DMS53 treated with DMSO at 0.1 percent for 48 hours (cell line): ENCODE results near the gene RNF43.
"Not testable (repeated sequence)": the region's sequence is repeated elsewhere in the genome, so short reads cannot be mapped to it uniquely, and the experiment has no call there.

ENCODE experiments used
- DNase-seq: peaks from one replicate; lab custom pipeline; 2025; ENCODE audit not compliant: unreplicated experiment; lab: John Stamatoyannopoulos, UW

RNF43 gene

GRCh38 chr17:58410714-58411407 lies 6.5 kb downstream of the RNF43 start:
- DNase-seq: no peak

GRCh38 chr17:58409432-58409831 lies 7.9 kb downstream of the RNF43 start:
- DNase-seq: no peak

- DNase-seq: no peak
Observed at GRCh38 chr17:58403311-58403710, 14.0 kb downstream of the RNF43 start.

GRCh38 chr17:58402679-58403078 lies 14.7 kb downstream of the RNF43 start:
- no peak for DNase-seq

- no peak for DNase-seq
Observed at GRCh38 chr17:58402047-58402446, 15.3 kb downstream of the RNF43 start.

- peak; percentile 35 for DNase-seq
Observed at GRCh38 chr17:58401287-58401686, 16.0 kb downstream of the RNF43 start.

- no peak for DNase-seq
Observed at GRCh38 chr17:58400826-58401225, 16.5 kb downstream of the RNF43 start.

GRCh38 chr17:58399974-58400373 lies 17.4 kb downstream of the RNF43 start:
- no peak for DNase-seq

GRCh38 chr17:58398574-58399266 lies 18.6 kb downstream of the RNF43 start:
- DNase-seq: no peak

- DNase-seq: not testable (repeated sequence)
Observed at GRCh38 chr17:58397421-58397820, 19.9 kb downstream of the RNF43 start.

- no peak for DNase-seq
Observed at GRCh38 chr17:58396173-58396572, 21.2 kb downstream of the RNF43 start.

- peak; percentile 5 for DNase-seq
Observed at GRCh38 chr17:58394534-58395223, 22.7 kb downstream of the RNF43 start.

GRCh38 chr17:58391302-58391984 lies 25.9 kb downstream of the RNF43 start:
- DNase-seq: peak; percentile 95

- no peak for DNase-seq
Observed at GRCh38 chr17:58390884-58391283, 26.4 kb downstream of the RNF43 start.

- DNase-seq: no peak
Observed at GRCh38 chr17:58388302-58389190, 28.8 kb downstream of the RNF43 start.

GRCh38 chr17:58387834-58388233 lies 29.5 kb downstream of the RNF43 start:
- no peak for DNase-seq

- DNase-seq: no peak
Observed at GRCh38 chr17:58386708-58387107, 30.6 kb downstream of the RNF43 start.

- no peak for DNase-seq
Observed at GRCh38 chr17:58385359-58385899, 31.9 kb downstream of the RNF43 start.

- DNase-seq: no peak
Observed at GRCh38 chr17:58384897-58385296, 32.4 kb downstream of the RNF43 start.

- DNase-seq: no peak
Observed at GRCh38 chr17:58383892-58384462, 33.4 kb downstream of the RNF43 start.
